ENCODE measurements around the gene SDHAF1.

DNA sequence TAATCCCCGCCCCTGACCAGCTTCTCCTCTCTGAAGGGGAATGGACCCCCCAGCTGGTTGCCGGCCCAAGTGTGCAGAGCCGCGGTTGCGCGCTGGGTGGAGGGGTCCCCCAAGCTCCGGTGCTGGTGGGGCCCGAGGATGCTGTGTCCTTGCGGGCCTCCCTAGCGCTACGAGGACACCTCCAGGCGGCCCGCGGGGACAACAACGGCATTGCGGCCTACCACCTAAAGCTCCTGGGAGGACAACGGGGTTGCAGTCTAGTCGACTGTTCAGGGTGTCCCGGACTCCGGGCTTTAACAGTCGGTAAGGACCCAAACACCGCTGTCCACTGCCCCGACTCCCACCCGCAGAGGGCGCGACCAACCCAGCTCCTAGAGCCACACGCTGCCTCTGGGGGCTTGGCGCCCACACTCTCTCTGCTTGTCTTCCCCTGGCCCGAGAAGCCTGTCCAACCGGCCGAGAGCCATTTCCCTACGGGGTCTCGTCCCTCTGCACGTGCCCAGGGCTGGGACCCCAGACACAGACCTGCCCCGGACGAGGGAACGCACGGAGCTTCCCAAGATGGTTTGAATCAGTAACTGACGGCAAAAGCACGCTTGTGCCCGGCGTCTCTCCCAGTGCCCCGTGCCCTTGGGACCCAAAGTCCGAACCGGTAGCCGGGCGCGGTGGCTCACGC is 927 bp upstream of the SDHAF1 start:
- no peak for TF ChIP-seq CTCF (IDR thresholded peaks at IDR 0.05; ENCODE audit: poor library complexity, severe bottlenecking)
- no peak for TF ChIP-seq POLR2AphosphoS5 (IDR thresholded peaks at IDR 0.05)
- TF ChIP-seq EP300 (conservative IDR thresholded peaks at IDR 0.05; ENCODE audit: poor library complexity, severe bottlenecking), result no peak
- no peak for TF ChIP-seq EZH2 (IDR thresholded peaks at IDR 0.05; ENCODE audit: borderline replicate concordance, insufficient read depth, low read length, poor library complexity, severe bottlenecking)
- TF ChIP-seq TAF1 (IDR thresholded peaks at IDR 0.05; ENCODE audit: low read depth), result no peak
- TF ChIP-seq, protein P1, sequence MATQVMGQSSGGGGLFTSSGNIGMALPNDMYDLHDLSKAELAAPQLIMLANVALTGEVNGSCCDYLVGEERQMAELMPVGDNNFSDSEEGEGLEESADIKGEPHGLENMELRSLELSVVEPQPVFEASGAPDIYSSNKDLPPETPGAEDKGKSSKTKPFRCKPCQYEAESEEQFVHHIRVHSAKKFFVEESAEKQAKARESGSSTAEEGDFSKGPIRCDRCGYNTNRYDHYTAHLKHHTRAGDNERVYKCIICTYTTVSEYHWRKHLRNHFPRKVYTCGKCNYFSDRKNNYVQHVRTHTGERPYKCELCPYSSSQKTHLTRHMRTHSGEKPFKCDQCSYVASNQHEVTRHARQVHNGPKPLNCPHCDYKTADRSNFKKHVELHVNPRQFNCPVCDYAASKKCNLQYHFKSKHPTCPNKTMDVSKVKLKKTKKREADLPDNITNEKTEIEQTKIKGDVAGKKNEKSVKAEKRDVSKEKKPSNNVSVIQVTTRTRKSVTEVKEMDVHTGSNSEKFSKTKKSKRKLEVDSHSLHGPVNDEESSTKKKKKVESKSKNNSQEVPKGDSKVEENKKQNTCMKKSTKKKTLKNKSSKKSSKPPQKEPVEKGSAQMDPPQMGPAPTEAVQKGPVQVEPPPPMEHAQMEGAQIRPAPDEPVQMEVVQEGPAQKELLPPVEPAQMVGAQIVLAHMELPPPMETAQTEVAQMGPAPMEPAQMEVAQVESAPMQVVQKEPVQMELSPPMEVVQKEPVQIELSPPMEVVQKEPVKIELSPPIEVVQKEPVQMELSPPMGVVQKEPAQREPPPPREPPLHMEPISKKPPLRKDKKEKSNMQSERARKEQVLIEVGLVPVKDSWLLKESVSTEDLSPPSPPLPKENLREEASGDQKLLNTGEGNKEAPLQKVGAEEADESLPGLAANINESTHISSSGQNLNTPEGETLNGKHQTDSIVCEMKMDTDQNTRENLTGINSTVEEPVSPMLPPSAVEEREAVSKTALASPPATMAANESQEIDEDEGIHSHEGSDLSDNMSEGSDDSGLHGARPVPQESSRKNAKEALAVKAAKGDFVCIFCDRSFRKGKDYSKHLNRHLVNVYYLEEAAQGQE (IDR thresholded peaks at IDR 0.05; ENCODE audit: borderline replicate concordance), result no peak
- no peak for TF ChIP-seq RAD21 (conservative IDR thresholded peaks at IDR 0.05)
- TF ChIP-seq MXI1 (conservative IDR thresholded peaks at IDR 0.05; ENCODE audit: poor library complexity, severe bottlenecking), result no peak
- TF ChIP-seq SMC3 (conservative IDR thresholded peaks at IDR 0.05; ENCODE audit: poor library complexity), result no peak
